Mucosa of descending colon (tissue), 3 donors: ENCODE data around the gene COL9A1. TPM values are rescaled to one million over a fixed set of nuclear protein-coding genes. Genes with fewer than 3 reads are reported as not detected.
A peak's percentile ranks its signal among the peaks of the same experiment; 100 is the strongest.

Experiments
- ATAC-seq: fragments of 200-7000 bp; cut with Tn5 transposase; one replicate; pipeline ENCODE4 v1.9.1; 2020; ENCODE audit warnings: mild to moderate bottlenecking, moderate library complexity
- DNase-seq, 3 donors: peaks; one replicate each; pipeline ENCODE4 v3.0.0-alpha.2; 2020
- H3K36me3 ChIP-seq: fragments of 200-600 bp; one replicate; pipeline ENCODE4 v1.8.0; 2021; ENCODE audit warnings: low read depth, mild to moderate bottlenecking
- H3K4me1 ChIP-seq: fragments of 200-600 bp; one replicate; pipeline ENCODE4 v1.8.0; 2021; ENCODE audit warnings: low read depth, mild to moderate bottlenecking
- H3K4me3 ChIP-seq: fragments of 200-600 bp; one replicate; pipeline ENCODE4 v1.8.0; 2021; ENCODE audit warnings: mild to moderate bottlenecking
- H3K9me3 ChIP-seq: fragments of 200-600 bp; one replicate; pipeline ENCODE4 v1.8.0; 2021; ENCODE audit warnings: mild to moderate bottlenecking
- CTCF ChIP-seq: fragments of 200-600 bp; IDR thresholded peaks from one replicate; pipeline ENCODE4 v1.8.0; 2022; ENCODE audit warnings: antibody characterized with exemption, mild to moderate bottlenecking
- intact Hi-C, 2 donors: fragments of 100-400 bp; cut with DNase I in 1 of 2; cut with micrococcal nuclease in 1 of 2; formaldehyde crosslinking; loops; one replicate each; pipeline versions ENCODE4 v1.11.0 to v1.11.1; 2022; cut with DNase I, micrococcal nuclease
- total RNA-seq, 3 donors: library from RNA; stranded (reverse); fragmentation: NEBNext Ultra II Directional in 2 of 3; extraction: Animal tissue kit (Norgen Biotek cat#: 25700) in 2 of 3; gene quantifications; one replicate each; pipeline versions ENCODE4 v1.2.1 to v1.2.4, GENCODE V29; 2021 to 2023
- donor health status: DM: no; HTN: no; CAD: no; lungs with moderate emphysema.
- donor health status: DM: no; HTN: no; CAD: no.
- donor health status: DM: no; HTN: yes; CAD: no.

Gene COL9A1
- total RNA-seq, 3 donors from 2014 or later: 0.32 to 1.8 (median 0.96) TPM

GRCh38 chr6:70231311-70231710, 71.6 kb downstream of the COL9A1 start:
- DNase-seq (no peak), ATAC-seq (no peak)
- intact Hi-C loops: no loop called here
- no peaks in the 10 kb centered on the region for H3K4me1 ChIP-seq
- no peaks in the 10 kb centered on the region for H3K36me3 ChIP-seq
- H3K4me3 ChIP-seq: no peak overlapping the region
- no peaks in the 10 kb centered on the region for H3K9me3 ChIP-seq
- TF ChIP-seq CTCF: no peak

GRCh38 chr6:70225055-70225454, 77.8 kb downstream of the COL9A1 start:
- H3K36me3 ChIP-seq: no peaks in the 10 kb centered on the region
- no peak for DNase-seq
- peaks cover 16% of the 10 kb centered on the region for H3K4me1 ChIP-seq
- intact Hi-C loops: no loop called here
- no peak for TF ChIP-seq CTCF
- no peak overlapping the region for H3K4me3 ChIP-seq
- ATAC-seq: no peak
- no peaks in the 10 kb centered on the region for H3K9me3 ChIP-seq

- DNase-seq: no peak
- Histone ChIP-seq H3K36me3 (no peaks in the 10 kb centered on the region), H3K9me3 (no peaks in the 10 kb centered on the region), H3K4me3 (no peak overlapping the region), H3K4me1 (peaks cover 16% of the 10 kb centered on the region)
- peak; percentile 13 for ATAC-seq
- intact Hi-C loops: loop anchor here in 1 of 2 donors (5.0 kb wide), 1 partner anchor 65 kb away; no protein-coding TSS in a partner anchor
- no peak for TF ChIP-seq CTCF
Observed at GRCh38 chr6:70222439-70222749, 80.5 kb downstream of the COL9A1 start.

- Histone ChIP-seq H3K9me3 (no peaks in the 10 kb centered on the region), H3K4me3 (no peak overlapping the region), H3K36me3 (no peaks in the 10 kb centered on the region), H3K4me1 (peaks cover 16% of the 10 kb centered on the region)
- peak in 1 of 3 donors; percentile 21 for DNase-seq
- TF ChIP-seq CTCF: no peak
- ATAC-seq: peak; percentile 45
- intact Hi-C loops: loop anchor here in 1 of 2 donors (5.0 kb wide), 1 partner anchor 65 kb away; no protein-coding TSS in a partner anchor
Observed at GRCh38 chr6:70221715-70222438, 81.0 kb downstream of the COL9A1 start.

- DNase-seq: peak in 1 of 3 donors; percentile 23
- intact Hi-C loops: loop anchor here in 1 of 2 donors (5.0 kb wide), 1 partner anchor 66 kb away; no protein-coding TSS in a partner anchor
- TF ChIP-seq CTCF: peak; percentile 51
Observed at GRCh38 chr6:70221025-70221714, 81.7 kb downstream of the COL9A1 start.

More at GRCh38 chr6:70221025-70221714, 81.7 kb downstream of the COL9A1 start:
- H3K4me1 ChIP-seq: peaks cover 16% of the 10 kb centered on the region
- no peaks in the 10 kb centered on the region for H3K9me3 ChIP-seq
- H3K36me3 ChIP-seq: no peaks in the 10 kb centered on the region
- peak; percentile 83 for ATAC-seq
- H3K4me3 ChIP-seq: no peak overlapping the region
